ENCODE measurements around the gene ABCG5.

The ABCG5 gene

DNA sequence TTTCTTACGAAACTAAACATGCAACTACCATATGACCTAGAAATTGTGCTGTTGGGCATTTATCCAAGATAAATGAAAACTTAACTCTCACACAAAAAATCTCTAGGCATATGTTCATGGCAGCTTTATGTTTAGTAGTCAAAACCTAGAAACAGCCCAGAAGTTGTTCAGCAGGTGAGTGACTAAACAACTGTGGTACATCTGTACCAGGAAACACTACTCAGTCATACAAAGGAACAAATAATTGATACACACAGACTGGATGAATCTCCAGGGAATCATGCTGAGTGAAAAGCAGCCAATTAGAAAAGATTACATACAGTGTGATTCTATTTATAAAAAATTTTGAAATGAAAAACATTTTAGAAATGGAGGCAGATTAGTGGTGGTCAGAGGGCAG is 35.5 kb downstream of the ABCG5 start:
- no peak for DNase-seq

GRCh38 chr2:43802135-43802534 is 36.5 kb downstream of the ABCG5 start:
- DNase-seq, result no peak

- DNase-seq, result no peak
Observed at GRCh38 chr2:43800894-43801293, 37.7 kb downstream of the ABCG5 start.

DNA sequence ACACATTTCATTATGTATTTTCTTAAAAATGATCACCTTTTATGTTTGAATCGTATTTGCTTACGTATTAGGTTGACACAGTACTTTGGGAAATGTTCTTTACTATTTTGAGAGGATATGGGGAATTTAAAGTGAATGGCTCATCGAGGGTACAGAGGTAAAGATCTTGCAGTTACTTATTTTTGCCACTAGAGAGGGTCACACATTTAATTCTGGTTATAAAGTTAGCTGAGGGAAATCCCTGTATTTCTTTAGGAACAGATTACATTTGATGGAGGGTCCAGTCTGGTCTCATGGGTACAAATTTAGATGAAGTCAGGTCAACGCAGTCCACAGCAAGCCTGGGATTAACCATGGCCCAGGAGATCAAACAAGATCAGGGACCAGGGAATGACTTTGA is 40.3 kb downstream of the ABCG5 start:
- DNase-seq, result no peak

GRCh38 chr2:43796206-43796605 is 42.4 kb downstream of the ABCG5 start:
- no peak for DNase-seq

GRCh38 chr2:43794956-43795355 is 43.7 kb downstream of the ABCG5 start:
- DNase-seq, result no peak

DNA sequence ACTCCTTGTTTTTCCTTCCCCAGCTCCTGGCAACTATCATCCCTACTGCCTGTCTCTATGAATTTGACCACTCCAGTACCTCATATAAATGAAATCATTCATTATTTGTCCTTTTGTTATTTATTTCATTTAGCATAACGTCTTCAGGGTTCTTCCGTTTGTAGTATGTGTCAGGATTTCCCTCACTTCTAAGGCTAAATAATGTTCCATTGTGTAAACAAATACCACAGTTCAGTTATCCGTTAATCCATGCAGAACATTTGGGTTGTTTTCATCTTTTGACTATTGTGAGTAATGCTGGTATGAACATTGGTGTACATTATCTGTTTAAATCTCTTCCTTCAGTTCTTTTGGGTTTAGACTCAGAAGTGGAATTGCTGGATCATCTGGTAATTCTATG is 46.0 kb downstream of the ABCG5 start:
- DNase-seq, result no peak

DNA sequence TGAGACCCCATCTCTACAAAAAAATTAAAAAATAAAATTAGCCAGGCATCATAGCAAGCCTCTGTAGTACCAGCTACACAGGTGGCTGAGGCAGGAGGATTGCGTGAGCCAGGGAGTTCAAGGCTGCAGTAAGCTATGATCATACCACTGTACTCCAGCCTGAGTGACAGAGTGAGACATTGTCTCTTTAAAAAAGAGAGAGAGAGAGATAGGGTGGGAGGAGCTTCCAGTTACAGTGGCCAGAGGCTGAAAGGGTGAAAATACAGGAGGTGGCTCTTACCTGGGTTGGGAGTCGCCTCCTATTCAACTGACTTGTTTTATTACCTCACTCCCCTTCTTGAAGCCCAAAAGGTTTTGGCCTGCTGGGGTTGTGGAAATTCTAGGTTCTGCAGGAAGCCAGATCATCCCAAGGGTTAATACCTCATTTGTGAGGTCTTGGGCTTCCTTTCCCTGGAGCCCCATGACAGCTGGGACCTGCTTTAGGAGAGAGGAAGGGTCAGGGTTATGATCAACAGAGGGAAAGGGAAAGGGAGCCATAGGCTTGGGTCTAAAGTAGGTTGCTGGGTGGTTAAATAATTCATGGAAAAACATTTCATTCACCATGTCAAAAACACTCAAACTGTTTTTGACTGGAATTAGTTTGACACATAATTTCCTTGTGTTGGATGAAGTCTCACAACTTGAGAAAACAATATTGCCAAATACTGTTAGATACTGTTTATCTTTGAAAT is 47.4 kb downstream of the ABCG5 start:
- DNase-seq, result no peak

GRCh38 chr2:43790147-43790546 is 48.5 kb downstream of the ABCG5 start:
- no peak for DNase-seq

DNA sequence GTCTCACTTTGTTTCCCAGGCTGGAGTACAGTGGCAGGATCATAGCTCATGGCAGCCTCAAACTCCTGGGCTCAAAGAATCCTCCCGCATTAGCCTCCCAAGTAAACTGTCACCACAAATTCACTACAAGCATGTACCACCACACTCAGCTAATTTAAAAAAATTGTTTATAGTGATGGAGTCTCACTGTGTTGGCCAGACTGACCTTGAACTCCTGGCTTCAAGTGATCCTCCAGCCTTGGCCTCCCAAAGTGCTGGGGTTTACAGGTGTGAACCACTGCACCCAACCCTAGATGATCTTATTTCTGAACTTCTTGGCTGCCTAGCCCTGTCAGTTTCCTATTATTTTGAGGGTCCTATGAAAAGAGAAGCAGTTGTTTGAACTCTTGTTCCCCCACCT is 50.0 kb downstream of the ABCG5 start:
- no peak for DNase-seq

DNA sequence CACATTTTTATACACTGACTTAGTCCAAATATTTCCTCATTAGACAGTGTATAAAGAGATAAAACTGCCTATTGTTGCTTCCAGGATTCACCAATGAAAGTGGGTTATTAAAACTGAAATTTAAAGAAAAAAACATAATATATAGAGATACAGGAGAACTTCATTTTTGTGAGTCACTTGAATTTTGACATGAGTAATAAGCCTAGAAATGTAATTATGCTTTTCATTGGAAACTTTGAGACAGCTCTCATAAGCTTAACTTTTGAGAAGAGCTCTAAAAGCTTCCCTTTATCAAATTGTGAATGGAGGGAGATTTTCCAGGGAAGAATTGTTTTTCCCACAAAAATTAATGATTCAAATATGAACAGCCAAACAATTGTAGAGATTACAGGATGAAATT is 50.7 kb downstream of the ABCG5 start:
- no peak for DNase-seq

DNA sequence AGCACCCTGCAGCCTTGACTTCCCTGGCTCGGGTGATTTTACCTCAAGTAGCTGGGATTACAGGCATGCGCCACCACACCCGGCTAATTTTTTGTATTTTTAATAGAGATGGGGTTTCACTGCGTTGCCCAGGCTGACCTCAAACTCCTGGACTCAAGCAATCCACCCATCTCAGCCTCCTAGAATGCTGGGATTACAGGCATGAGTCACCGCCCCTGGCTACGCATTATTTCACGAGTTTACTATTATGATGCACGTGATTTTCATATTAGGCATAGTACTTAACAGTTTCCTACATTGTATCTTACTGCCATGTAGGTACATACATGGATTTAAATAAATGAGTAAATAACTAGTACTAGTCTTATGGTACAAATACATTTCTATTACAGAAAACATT is 60.4 kb downstream of the ABCG5 start:
- DNase-seq, result no peak

GRCh38 chr2:43777306-43777926 is 61.2 kb downstream of the ABCG5 start:
- DNase-seq, result no peak

DNA sequence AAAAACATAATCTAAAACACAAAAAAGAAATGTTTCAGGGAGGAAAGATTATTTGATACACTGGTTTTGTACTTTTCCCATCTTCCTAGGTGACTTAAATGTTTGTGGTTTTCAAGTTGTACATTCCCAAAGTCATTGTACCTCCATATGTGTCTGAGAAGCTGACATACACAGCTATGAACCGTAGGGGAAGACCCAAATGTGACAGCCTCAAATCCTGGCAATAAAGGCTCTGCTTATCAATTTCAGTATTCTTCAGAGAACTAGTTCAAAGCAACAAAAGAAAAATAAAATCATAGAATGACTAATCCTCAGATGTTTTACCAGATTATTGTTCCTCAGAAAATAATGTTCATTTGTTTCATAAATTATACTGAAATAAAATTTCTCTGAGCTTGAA is 62.3 kb downstream of the ABCG5 start:
- DNase-seq, result no peak

DNA sequence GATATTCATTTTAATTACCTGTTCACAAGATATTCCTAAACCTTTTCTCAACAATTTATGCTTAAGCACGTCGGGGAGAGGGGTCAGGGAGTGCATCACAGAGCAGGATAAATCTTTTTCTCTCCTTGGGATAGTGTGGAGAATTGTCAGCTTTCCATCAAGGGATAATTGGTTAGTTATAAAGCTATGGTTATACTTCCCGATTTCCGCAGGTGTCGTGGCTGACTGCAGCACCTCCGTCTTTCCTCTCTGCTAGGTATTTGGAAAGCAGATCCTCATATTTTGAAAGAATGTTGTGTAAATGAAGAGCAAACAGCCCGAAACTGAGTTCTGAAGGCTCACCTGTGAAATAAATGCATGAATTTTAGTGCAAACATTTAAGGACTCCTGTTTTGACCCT is 64.0 kb downstream of the ABCG5 start:
- no peak for DNase-seq

DNA sequence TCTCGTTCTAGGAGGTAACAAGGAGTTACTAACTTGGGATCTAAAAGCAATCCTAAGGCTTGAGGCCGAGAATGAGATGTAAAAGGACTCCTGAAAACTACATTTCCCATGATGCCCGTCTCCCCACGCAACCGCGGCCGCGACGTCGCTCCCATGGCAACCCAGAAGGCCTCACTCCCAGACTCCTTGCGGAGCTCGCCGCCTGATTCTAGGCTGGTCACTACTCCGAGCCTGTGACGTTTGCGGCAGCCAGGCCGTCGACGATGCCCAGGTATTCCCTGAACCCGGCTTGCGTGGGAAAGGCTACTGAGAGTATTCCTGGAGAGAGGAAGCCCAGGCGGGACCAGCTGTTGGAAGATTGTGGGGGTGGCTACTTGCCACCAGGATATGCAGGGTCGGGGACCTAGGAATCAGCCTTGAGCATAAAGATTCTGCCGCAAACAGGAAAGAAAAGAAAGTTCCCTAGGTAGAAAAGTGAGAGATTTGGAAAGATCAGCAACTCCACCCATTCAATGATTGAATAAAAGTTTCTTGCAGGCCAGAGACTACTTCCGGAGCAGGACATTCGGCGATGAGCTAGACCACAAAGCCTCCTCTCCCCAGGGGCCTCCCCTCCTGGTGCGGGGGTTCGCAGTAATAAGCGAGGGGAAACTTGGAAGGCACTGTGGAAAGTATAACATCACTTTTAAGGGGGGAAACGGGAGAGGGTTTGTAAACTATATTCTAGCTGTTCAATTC is 64.6 kb downstream of the ABCG5 start, which contains the start of gene DYNC2LI1:
DYNC2LI1 (plus strand) TSS at position 164 of the 738 bp plus-strand sequence; CDS start at position 264, 100 bp downstream.
- peak; percentile 61 for DNase-seq

DNA sequence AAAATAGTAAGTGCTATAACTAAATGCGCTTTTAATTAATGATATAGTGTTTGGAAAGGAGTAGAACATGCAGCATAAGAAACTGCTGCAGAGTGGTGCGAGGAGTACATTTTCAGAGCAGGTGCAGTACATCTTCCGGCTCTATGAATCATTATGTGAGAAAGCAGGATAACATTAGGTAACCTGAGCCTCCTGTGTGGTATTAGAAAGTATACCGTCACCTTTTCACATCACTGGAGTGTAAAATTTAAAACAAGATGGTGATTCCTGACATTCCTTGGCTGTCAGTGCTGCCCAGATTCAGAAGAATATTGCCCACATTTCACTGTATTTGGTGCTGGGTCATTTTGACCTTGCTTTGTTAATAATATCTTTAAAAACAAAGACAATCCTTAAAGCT is 72.6 kb downstream of the ABCG5 start:
- DNase-seq, result no peak

GRCh38 chr2:43764086-43764705 is 74.4 kb downstream of the ABCG5 start:
- DNase-seq, result no peak

DNA sequence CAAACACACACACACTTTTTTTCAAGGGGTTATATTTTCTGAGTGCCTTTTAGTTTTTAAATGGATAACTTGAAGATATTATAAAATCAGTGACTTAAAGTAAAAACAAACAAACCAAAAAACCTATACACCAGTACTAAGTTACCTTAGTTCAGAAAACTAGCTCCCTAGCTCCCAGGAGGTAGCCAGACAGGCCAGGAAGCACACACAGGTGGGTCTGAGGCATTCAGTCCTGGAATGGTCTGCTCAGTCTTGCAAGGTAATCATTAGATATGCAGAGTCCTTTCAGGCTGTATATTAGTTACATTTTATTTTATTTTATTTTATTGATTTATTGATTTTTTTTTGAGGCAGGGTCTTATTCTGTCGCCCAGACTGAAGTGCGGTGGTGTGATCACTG is 75.5 kb downstream of the ABCG5 start:
- DNase-seq, result no peak
